Cerebellar cortex (tissue), 1 donor: Measurements from ENCODE around the gene NRXN2.

Source experiments
- DNase-seq: peaks from one replicate; pipeline ENCODE4 v3.0.0-alpha.2; 2015; ENCODE audit warnings: low spot score

NRXN2 gene

DNA sequence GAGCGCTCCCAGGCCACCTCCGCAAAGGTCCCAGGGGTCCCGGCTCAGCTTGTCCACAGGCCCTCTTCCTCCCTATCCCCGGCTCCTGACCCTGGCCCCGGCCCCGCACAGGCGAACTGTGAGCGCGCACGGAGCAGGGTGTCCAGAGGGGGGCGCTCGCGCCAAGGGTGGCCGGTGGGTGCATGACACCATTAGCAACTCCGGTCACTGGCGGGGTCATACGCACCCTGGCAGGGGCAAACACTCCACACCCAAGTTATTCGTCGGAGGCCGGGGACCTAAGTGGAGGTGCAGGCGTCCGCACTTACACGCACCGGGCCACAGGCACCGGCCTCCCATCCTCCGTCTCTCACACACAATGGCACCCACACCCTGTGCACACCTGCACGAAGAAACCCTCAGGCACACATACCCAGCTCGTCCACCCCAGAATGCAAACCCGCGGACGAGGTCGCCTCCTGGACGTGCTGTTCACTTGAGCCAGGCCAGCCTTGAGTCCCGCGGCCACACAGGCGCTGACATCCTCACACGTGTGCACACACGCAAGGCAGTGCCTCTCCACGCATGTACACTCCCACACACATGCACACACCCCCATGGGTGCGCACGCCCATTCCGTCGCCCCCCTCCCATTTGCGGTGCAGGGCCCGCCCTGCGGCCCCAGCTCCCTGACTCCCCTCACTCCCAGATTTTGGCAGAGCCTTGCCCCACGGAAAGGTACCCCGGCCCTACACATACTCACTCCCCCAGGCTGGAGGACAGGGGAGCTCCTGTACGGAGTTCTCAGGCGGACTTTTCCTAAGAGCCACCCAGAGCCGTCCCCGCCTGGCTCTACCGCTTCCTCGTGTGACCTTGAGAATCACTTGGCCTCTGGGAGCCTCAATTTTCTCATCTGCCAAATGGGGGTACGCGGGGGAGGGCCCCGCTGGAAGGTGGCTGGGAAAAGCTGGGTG lies 20.9 kb upstream of the NRXN2 start, which contains the start of gene RASGRP2:
Gene RASGRP2 (minus strand): TSS at position 552 of the 953 bp plus-strand sequence. CDS start 1,276 bp downstream, outside the sequence.
- no peak for DNase-seq

GRCh38 chr11:64742889-64743590 lies 20.0 kb upstream of the NRXN2 start:
- DNase-seq: no peak

DNA sequence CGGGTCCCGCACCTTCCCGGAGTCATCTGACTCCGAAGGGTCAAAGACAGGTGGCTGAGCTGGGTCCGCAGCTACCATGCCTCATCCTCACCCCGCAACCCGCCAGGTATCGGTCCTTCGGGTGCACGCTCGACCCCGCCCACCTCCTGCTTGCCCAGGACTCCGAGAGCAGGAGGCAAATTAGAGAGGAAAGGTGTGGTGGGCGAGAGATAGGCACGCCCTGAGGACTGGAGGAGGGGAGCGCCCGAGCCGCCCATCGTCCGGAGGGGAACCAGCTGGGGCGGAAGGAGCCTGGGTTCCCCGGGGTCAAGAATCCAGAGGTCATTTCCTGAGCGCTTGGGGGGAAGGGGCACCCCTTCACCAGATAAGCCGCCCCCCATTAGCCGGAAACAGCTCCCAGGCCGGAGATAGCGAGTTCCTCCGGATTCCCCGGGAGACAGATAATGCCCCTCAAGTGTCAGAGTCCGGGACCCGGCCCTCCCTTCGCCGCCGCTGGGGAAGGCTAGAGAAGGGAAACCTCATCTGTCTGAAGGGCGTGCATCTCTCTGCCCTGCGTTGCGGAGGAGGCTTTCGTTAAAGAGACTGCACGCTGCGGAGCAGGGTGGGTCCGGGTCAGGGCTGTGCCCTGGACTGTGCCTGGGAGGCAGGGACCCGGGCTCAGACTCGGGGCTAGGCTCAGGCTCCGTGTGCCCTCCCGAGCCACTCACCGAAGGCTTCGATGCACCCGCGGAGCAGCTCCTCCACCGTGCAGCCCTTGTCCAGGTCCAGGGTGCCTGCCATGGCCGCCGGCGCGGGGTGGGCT lies 19.3 kb upstream of the NRXN2 start:
- DNase-seq: no peak

GRCh38 chr11:64741375-64742086 lies 18.5 kb upstream of the NRXN2 start:
- no peak for DNase-seq

- no peak for DNase-seq
Observed at GRCh38 chr11:64739871-64740270, 16.9 kb upstream of the NRXN2 start.

- DNase-seq: no peak
Observed at GRCh38 chr11:64736654-64737053, 13.7 kb upstream of the NRXN2 start.

DNA sequence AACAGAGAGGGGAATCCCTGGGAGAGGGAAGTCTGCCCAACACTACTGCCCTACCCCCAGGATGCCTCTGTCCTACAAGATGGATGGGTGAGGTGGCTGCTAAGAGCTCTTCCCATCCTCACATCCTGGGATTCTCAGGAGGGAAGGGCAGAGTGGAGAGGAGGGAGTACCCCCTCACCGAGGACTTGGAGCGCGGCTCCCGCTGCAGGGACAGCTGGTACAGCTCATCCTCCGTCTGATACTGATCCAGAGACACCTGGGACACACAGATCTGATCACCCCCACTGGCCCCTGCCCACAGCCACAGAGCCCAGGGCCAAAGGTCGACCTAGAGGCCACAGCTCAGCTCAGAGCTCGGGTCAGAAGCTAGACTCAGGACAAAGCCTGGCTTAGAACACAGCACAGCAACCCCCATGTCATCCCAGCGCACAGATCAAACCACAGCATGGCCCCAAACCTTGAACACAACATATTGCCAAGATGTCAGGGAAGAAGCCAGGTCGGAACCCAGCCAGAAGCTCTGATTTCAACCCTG lies 12.8 kb upstream of the NRXN2 start:
- no peak for DNase-seq

DNA sequence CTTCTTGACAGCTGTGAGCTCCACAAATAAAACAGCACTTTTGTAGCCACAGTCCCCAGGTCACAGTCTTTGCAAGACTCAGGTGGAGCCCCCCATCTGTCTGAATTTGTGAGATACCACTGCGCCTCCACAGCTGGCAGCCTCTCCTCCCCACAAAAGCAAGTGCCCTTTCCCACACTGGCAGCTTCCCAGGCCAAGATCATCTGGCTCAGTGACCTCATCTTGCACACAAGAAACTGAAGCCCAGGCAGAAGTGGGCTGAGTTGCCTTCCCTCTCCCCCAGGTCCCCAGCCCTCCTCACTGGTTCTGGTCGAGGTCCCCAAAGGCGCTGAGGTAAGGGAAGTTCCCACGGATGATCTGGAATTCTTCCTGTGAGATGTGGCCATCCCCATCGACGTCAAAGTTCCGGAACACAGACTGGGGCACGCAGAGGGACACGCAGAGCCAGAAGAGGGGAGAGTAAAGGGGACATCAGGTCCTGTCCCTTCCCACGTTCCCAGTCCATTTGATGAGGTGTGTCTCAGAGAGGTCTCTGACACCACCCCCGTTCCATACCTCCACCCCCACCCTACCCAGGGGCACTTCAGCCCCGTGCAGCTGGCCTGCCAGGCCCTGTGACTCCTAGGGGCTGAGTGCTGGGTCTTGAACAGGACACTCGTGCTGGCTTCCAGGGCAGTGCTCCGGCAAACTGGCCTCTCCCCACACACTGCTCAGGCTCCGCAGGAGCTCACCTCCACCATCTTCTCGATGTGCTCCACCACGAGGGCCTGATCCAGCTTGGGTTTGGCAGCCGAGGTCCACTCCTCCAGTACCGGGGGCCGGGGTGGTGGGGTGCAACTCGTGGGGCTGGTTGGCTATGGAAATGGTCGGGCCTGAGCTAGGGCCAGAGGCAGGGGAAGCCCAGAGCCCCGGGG lies 12.1 kb upstream of the NRXN2 start:
- no peak for DNase-seq

- no peak for DNase-seq
Observed at GRCh38 chr11:64731601-64732000, 8.6 kb upstream of the NRXN2 start.

DNA sequence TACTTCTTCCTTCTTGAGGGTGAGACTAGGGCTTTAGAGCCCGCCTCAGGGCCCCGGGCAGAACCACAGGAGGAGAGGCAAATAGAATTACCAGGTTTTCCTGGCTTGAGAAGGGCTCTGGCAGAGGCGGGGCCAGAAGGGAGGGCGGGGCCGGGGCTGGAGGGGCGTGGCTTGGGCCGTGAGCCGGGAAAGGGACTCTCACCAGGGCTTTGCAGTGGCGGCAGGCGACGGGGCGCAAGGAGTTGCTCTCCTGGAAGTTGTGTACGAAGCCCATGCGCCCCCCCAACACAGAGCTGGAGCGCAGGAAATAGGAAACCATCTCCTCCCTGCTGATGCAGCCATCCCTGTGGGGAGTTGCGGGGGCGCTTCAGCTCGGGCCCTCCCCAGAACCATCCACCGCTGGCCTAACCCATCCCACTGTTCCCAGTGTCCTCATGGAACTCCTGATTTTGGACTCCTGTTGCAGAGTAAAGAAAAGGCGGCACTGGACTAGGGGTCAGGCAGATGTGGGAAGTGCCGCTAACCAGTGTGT lies 6.9 kb upstream of the NRXN2 start:
- DNase-seq: no peak

DNA sequence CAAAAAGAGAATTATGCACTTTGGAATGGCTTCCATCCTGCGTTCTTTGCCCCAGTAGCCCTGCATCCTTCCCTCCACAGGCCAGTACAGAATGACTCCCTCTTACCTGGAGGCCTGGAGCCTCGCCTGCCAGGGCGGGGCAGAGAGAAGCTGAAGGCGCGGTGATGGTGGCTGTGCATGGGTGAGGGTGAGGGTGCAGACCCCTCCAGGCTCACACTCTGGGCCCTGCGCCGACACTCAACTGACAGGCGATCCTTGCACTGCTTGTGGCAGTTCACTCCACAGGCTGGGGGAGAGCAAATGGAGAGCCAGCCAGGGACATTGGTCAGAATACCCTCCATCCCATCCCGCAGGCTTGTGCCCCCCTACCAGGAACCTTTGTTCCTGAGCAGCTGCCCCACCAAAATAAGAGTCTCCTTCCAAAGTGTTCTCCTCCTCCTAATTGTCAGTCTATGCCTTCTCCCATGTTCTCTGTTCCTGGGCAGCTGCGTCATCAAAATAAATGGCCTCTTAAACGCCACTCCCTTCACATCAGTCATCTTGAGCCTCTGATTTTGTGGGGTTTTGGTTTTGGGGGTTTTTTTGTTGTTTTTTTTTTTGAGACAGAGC lies 5.9 kb upstream of the NRXN2 start:
- DNase-seq: no peak

DNA sequence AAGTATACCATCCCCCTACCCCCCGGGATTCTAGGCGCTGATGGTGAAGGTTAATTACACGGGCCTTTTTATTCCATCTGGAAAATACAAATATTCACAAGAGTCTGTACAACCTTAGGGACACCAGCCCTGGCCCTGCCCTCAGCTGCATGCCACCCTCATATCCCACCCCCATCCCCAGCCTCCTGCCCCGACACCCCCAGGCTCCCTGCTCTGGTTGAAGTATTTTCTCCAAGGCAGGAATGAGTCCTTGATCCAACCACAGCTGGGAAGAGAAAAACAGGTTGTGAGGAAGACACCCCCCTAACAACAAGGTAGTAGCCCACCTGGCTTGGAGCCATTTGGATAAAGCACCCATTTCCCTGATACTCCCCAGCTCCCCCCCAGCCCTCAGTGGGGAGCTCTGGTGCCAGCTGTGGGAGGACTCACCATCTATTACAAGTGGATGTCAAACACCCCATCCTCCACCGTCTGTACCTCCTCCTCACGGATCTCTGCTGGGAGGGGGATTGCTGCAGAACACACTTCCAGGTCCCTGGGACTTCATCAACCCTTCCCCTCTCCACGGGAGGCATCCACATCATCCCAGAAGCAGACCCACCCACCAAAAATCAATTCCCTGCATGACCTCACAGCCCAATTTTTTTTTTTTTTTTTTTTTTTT lies 4.0 kb upstream of the NRXN2 start:
- DNase-seq: no peak

- DNase-seq: no peak
Observed at GRCh38 chr11:64726211-64726641, 3.2 kb upstream of the NRXN2 start.

DNA sequence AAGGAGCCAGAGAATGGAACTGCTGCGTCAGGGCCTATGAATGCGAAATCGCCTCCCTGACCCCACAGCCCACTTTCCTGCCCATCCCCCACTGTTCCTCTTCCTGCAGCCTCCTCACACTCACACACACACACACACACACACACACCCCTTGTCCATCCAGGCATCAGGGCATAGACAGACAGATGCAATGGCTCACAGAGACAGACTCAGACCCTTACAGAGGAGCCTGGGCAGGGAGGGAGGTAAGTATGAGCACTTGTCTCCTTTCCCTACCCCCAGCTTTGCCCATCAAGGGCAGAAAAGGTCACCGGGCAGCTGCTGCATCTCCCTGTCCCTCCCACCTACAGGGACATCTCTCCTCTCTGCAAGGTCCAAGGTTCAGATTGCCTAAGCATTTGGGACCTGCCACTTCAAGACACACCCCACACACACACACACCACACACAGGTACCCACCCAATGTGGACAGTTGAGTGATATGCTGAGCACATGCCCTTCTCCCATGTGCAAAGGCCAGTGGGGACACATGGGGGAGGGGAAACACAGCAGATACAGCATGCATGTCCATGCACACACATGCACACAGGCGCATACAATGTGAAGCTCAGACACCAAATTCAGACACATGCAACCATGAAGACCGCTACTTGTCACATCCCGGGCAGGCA lies 2.0 kb upstream of the NRXN2 start:
- no peak for DNase-seq

DNA sequence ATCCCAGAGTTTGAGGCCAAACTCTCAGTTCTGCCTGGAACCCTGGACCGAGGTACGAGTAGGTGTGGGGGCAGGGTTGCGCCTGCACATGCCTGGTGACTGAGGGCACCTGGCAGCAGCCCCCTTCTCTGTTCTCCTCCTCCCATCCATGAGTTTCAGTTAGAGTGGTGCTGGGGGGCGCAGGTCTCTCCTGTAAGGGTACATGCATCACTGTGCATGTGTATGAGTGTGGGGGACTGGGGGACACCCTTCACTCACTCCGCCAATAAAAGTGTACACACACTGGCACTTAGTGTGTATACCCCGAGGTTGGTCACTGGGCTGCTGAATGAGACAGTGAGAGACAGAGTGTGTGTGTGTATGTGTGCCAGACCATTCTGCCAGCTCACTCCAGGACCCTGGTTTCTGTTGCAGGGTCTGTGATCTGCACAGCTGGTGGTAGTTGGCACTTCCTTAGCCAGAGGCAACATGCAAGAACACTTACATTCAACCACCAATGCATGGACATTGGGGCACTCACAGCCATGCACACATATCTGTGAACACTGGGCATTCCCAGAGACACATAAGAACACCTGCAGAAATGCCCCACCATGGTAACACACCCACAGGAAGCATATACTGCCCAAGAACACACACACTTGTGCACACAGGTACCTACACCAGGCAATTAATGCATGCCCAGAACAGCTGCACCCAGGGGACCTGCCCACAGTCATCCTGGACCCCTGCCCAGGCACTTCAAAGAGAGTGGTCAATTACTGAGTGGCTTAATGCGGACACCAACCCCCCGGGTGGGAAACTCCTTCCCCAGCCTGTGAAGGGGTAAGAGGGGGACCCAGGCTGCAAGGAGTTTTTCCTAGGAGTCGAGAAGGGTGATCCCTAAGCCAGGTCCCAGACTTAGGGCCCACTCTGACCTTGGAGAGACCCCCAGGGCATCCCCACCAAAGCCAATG lies 1.2 kb upstream of the NRXN2 start:
- no peak for DNase-seq

DNA sequence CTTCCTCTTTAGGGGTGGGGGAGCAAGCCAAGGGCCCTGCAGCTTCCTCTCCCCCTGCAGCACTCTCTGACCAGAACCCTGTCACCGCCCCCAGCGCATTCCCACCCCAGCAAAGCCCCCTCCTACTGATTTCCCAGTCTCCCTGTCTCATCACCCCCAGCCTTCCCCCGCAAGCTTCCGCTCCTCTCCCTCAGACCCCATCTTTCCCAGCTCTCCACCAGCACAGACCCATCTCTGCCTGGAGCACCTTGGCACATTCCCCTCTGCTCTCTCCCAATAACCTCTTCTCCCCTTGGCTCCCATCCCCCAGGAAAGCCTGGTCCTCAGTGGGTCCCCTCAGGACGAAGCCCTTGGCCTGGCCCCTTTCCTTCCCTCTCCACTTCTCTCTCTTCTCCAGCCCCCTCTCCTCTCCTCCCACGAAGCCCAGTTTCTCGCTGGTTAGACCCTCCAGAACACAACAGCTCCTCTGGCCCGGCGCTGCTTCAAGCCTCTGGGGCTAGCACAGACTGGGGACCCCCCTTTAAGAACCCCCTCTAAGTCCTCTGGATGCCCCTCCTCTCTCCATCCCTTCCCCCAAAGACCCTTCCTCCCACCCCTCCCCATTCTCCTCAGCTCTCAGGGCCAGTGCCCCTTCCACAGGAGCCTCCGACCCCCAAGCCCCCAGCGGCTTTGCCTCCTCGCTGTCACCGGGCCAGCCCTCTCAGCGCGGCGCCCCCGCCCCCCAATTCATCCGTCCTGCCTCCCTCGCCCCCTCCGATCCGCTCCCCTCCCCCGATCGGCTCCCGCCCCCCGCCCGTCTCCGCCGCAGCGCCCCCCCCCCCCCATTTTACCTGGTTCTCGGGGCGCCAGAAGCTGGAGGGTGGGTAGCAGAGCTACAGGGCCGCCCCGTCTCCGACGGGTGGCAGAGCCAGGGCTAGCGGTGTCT lies 594 bp downstream of the NRXN2 start:
- DNase-seq: no peak
